Measurements from ENCODE around the gene CD2. TPM values are rescaled to one million over a fixed set of nuclear protein-coding genes. Genes with fewer than 3 reads are reported as not detected.

Gene CD2
- total and polyA plus RNA-seq, 8 donors, result 1.7 to 14.3 (median 3.9) TPM; not detected in 1

DNA sequence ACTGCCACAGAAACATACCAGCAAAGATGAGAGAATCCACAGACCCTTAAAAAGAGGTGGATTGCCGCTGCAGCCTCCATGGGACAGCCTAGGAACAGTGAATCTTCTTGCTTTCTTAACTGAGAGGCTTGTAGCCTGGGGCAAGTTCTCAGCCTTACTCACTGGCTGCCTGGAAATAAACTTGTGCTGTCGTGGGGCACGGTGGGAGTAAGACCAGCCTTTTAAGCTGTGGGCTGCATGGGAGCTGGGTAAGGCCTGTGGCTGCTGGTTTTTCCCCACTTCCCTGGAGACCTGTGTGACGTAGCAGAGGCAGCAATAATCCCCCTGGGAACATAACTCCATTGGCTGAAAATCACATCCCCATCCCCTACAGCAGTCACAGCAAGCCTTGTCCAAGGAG is 30.8 kb downstream of the CD2 start:
- Histone ChIP-seq H3K27me3 (no peaks in the 10 kb centered on the region), H3K27ac (no peak overlapping the region), H3K9me3 (peaks cover 0 to 8% (median 3%) of the 10 kb centered on the region in 4 donors), H3K36me3 (no peaks in the 10 kb centered on the region), H3K4me1 (no peaks in the 10 kb centered on the region), H3K4me3 (no peak overlapping the region)
- TF ChIP-seq POLR2AphosphoS5 (IDR thresholded peaks at IDR 0.05) (no peak), EP300 (IDR thresholded peaks at IDR 0.05) (no peak), POLR2A (IDR thresholded peaks at IDR 0.05) (no peak)
- TF ChIP-seq, protein P1, sequence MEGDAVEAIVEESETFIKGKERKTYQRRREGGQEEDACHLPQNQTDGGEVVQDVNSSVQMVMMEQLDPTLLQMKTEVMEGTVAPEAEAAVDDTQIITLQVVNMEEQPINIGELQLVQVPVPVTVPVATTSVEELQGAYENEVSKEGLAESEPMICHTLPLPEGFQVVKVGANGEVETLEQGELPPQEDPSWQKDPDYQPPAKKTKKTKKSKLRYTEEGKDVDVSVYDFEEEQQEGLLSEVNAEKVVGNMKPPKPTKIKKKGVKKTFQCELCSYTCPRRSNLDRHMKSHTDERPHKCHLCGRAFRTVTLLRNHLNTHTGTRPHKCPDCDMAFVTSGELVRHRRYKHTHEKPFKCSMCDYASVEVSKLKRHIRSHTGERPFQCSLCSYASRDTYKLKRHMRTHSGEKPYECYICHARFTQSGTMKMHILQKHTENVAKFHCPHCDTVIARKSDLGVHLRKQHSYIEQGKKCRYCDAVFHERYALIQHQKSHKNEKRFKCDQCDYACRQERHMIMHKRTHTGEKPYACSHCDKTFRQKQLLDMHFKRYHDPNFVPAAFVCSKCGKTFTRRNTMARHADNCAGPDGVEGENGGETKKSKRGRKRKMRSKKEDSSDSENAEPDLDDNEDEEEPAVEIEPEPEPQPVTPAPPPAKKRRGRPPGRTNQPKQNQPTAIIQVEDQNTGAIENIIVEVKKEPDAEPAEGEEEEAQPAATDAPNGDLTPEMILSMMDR (IDR thresholded peaks at IDR 0.05), result no peak
- 83 to 92% (median 88%) methylated on average over 4 of the region's 4 CpGs for WGBS, 5 donors
- DNase-seq, result no peak
- intact Hi-C loops (cut with DNase I; ENCODE audit: low total_unique reads), result no loop called here

DNA sequence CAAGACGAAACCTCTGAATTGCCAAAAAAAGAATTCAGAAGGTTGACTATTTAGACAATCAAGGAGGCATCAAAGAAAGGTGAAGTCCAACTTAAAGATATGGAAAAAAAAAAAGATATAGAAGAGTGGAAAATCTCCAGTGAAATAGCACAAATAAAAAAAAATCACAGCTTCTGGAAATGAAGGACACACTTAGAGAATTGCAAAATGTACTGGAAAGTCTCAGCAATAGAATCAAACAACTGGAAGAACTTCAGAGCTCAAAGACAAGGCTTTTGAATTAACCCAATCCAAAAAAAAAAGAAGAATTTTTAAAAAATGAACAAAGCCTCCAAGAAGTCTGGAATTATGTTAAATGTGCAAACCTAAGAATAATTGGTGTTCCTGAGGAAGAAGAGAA is 31.8 kb downstream of the CD2 start:
- Histone ChIP-seq H3K9me3 (peaks cover 0 to 8% (median 3%) of the 10 kb centered on the region in 4 donors), H3K27me3 (no peaks in the 10 kb centered on the region), H3K4me1 (no peaks in the 10 kb centered on the region), H3K27ac (no peak overlapping the region), H3K36me3 (no peaks in the 10 kb centered on the region), H3K4me3 (no peak overlapping the region)
- no peak for TF ChIP-seq EP300 (IDR thresholded peaks at IDR 0.05)
- TF ChIP-seq, protein P1 (IDR thresholded peaks at IDR 0.05), result no peak
- TF ChIP-seq POLR2A (IDR thresholded peaks at IDR 0.05), result no peak
- TF ChIP-seq POLR2AphosphoS5 (IDR thresholded peaks at IDR 0.05), result no peak
- intact Hi-C loops (cut with DNase I; ENCODE audit: low total_unique reads), result no loop called here
- no peak for DNase-seq
- 88 to 95% (median 94%) methylated on average over 1 of the region's 1 CpG for WGBS, 5 donors

DNA sequence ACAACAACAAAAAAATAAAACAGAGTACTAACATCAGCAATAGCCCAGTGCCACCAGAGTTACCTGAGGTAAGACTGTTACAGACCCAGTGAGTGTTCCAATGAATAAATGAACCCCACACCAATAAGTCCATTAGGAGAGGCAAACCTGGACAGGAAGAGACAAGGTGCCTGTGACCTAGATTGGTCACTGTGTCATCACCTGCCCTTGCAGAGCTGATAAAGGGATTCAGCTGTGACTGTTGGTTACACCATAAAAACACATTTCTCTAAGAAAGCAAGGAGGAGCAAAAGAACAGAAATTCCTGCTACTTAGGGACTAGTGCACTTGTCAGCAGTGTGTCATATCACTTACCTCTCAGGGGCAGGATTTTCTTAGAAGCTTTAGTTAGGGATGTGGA is 37.5 kb downstream of the CD2 start:
- peaks cover 0 to 5% (median 0%) of the 10 kb centered on the region in 3 donors for H3K27me3 ChIP-seq
- H3K4me1 ChIP-seq, result no peaks in the 10 kb centered on the region
- no peak overlapping the region for H3K4me3 ChIP-seq
- intact Hi-C loops (cut with DNase I; ENCODE audit: low total_unique reads), result no loop called here
- TF ChIP-seq EP300 (IDR thresholded peaks at IDR 0.05) (no peak), POLR2AphosphoS5 (IDR thresholded peaks at IDR 0.05) (no peak), POLR2A (IDR thresholded peaks at IDR 0.05) (no peak)
- TF ChIP-seq, protein P1 (IDR thresholded peaks at IDR 0.05), result no peak
- peaks cover 0 to 3% (median 0%) of the 10 kb centered on the region in 4 donors for H3K9me3 ChIP-seq
- no peak overlapping the region for H3K27ac ChIP-seq
- no peak for DNase-seq
- no peaks in the 10 kb centered on the region for H3K36me3 ChIP-seq

DNA sequence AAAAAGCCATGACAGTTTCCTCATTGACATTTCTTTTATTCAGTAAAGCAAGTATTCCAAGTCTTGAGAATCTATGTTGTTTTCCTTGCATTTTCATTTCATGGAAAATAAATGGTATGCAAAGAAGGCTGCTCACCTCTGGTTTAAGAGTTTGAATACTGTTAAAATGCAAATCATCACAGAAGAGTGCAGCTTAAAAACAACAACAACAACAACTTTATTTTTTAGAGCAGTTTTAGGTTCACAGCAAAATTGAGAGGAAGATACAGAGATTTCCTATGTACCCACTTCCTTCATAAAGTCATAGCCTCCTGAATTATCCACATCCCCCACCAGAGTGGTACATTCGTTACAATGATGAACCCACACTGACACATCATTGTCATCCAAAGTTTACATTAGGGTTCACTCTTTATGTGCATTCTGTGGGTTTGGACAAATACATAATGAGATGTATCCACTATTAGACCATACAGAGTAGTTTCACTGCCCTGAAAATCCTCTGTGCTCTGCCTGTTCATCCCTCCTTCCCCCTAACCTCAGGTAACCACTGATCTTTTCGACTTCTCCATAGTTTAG is 39.2 kb downstream of the CD2 start:
- Histone ChIP-seq H3K4me3 (no peak overlapping the region), H3K27me3 (peaks cover 0 to 10% (median 0%) of the 10 kb centered on the region in 3 donors), H3K4me1 (no peaks in the 10 kb centered on the region), H3K9me3 (no peaks in the 10 kb centered on the region), H3K27ac (no peak overlapping the region), H3K36me3 (no peaks in the 10 kb centered on the region)
- intact Hi-C loops (cut with DNase I; ENCODE audit: low total_unique reads), result no loop called here
- DNase-seq, result no peak
- TF ChIP-seq EP300 (IDR thresholded peaks at IDR 0.05) (no peak), POLR2AphosphoS5 (IDR thresholded peaks at IDR 0.05) (no peak), POLR2A (IDR thresholded peaks at IDR 0.05) (no peak)
- TF ChIP-seq, protein P1 (IDR thresholded peaks at IDR 0.05), result no peak
- WGBS, 5 donors, result 67 to 80% (median 76%) methylated on average over 2 of the region's 2 CpGs

All from stomach (tissue), 9 donors.